Epithelial cell of proximal tubule (primary cell): Measurements from ENCODE around the gene EHD2. TPM values are rescaled to one million over a fixed set of nuclear protein-coding genes. Genes with fewer than 3 reads are reported as not detected.

Experiments used
- DNase-seq: peaks from one replicate; pipeline ENCODE4 v3.0.0-alpha.2; 2011; ENCODE audit warnings: low read depth
- H3K4me3 ChIP-seq: 2 replicates; pipeline ENCODE4 v1.5.1; 2011; ENCODE audit warnings: low read depth, mild to moderate bottlenecking, low read length
- CTCF ChIP-seq: conservative IDR thresholded peaks from 2 replicates; pipeline ENCODE4 v1.5.1; 2012; ENCODE audit warnings: low read depth, mild to moderate bottlenecking, low read length
- total RNA-seq: library from RNA; depleted of rRNA; stranded (reverse); fragments of >200 nt; gene quantifications from 2 replicates; pipeline ENCODE4 v1.2.3, GENCODE V29; 2015

The EHD2 gene
- total RNA-seq, 1 donor from 2014 or later: 58.9 TPM

- DNase-seq: no peak
- TF ChIP-seq CTCF: no peak
- H3K4me3 ChIP-seq: peak overlapping the region; percentile 46
These were observed 16.7 kb downstream of the EHD2 start for GRCh38 chr19:47729799-47730520.

DNA sequence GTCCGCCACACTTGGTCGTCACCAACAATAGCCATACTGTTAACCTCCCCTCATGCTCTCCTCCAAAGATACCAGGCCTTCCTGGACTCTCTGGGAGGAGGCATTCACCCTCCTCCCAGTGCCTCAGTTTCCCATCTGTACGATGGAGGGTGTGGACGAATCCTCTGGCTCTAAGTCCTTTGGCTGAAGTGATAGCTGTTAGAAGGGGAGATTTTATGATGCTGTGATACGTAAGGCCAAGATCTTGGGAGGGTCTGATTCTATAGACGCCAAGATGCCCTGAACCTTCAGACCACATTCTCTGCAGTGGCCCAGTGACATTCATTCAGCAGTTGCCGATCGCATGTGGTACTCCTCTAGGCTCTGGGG is 17.3 kb downstream of the EHD2 start:
- no peak overlapping the region for H3K4me3 ChIP-seq
- DNase-seq: no peak
- no peak for TF ChIP-seq CTCF

DNA sequence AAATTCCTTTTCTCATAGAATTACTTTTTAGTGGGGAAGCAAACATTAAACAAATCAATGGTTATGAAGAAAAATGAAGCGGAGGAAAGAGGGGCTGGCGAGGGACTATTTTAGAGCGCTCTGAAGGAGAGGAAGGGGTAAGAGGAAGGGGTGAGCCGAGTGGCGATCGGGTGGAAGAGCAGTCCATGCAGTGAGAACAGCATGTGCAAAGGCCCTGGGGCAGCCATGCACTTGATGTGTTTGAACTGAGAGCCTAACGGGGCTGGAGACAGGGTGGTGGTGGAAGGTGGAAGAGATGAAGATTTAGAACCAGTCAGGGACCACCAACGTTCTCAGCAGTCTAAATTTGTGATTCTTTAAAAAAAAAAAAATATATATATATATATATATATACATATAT is 17.7 kb downstream of the EHD2 start:
- DNase-seq: no peak
- TF ChIP-seq CTCF: no peak
- H3K4me3 ChIP-seq: no peak overlapping the region

GRCh38 chr19:47735131-47735530 is 21.9 kb downstream of the EHD2 start:
- TF ChIP-seq CTCF: no peak
- DNase-seq: no peak
- H3K4me3 ChIP-seq: no peak overlapping the region

DNA sequence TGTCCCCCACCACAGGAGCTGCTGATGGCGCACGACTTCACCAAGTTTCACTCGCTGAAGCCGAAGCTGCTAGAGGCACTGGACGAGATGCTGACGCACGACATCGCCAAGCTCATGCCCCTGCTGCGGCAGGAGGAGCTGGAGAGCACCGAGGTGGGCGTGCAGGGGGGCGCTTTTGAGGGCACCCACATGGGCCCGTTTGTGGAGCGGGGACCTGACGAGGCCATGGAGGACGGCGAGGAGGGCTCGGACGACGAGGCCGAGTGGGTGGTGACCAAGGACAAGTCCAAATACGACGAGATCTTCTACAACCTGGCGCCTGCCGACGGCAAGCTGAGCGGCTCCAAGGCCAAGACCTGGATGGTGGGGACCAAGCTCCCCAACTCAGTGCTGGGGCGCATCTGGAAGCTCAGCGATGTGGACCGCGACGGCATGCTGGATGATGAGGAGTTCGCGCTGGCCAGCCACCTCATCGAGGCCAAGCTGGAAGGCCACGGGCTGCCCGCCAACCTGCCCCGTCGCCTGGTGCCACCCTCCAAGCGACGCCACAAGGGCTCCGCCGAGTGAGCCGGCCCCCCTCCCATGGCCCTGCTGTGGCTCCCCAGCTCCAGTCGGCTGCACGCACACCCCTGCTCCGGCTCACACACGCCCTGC is 27.8 kb downstream of the EHD2 start:
- DNase-seq: no peak
- no peak overlapping the region for H3K4me3 ChIP-seq
- TF ChIP-seq CTCF: no peak

DNA sequence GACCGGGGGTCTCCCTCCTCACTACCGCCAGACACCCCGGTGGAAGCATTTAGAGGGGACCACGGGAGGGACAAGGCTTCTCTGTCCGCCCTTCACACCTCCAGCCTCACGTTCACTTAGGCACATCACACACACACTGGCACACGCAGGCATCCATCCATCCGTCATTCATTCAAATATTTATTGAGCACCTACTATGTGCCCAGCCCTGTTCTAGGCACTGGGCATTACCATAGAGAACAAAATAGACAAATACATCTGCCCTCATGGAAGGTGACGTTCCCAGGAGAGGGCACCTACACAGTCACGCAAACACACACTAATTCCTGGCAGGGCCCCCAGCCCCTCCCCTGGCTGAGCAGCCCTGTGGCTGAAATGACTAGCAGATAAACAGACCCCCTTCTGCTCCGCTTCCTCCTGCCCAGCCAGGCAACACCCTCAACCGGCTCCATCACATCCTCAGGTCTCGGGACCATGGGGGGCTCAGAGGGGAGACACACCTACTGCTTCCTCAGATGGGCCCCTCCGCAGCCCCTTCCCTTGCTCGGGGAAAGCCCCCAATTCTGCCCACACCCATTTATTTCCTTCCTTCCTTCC is 28.4 kb downstream of the EHD2 start:
- no peak overlapping the region for H3K4me3 ChIP-seq
- no peak for DNase-seq
- no peak for TF ChIP-seq CTCF
